ENCODE results near the gene TCF4.

Gene TCF4

DNA sequence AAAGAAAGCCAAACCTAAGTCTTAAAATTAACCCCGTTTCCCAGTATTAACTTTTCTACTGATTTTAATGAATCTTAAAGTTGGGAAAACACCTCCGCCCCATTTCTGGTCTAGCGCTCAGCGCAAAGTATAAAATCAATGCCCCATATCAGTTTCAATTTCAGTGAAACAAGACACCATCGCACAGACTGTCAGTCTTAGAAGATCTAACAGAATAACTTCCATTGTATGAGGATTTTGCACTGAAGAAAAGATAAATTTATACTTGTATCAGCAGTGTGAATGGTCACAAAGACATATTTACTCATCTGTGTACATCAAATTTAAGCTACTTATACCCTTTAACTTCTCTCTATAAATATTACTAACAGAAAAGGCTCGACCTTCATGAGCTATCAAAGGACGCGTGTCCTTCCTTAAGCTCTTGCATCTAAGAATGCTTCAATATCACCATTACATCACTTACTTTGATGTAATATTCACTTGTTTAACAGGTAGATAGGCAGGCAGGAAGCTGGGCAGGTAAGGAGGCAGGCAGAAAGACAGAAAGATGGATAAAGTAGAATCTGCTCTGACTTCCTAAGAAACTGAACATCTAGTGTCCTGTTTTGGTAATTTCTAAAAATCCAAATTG, 183.0 kb downstream of the TCF4 start:
- POLR2A ChIA-PET, result no interaction called here
- no peak overlapping the region for H3K27ac ChIP-seq (ENCODE audit: insufficient read depth in 1 of 2, low read depth in 1 of 2, low read length in 2 of 2, poor library complexity in 1 of 2, severe bottlenecking in 2 of 2)
- peaks cover 0 to 20% (median 3%) of the 10 kb centered on the region in 4 experiments for H3K4me1 ChIP-seq (ENCODE audit: control extremely low read depth in 1 of 4, control insufficient read depth in 4 of 4, insufficient read depth in 4 of 4, low read length in 3 of 4)
- no peaks in the 10 kb centered on the region for H3K27me3 ChIP-seq (replicated peaks in 2 of 5; ENCODE audit: control insufficient read depth in 4 of 5, insufficient read depth in 5 of 5, low read length in 4 of 5)
- WGBS (ENCODE audit: insufficient coverage), result 95% methylated on average over 4 of the region's 8 CpGs
- no peak for DNase-seq
- H3K9me3 ChIP-seq (ENCODE audit: control extremely low read depth in 1 of 5, control insufficient read depth in 4 of 5, insufficient read depth in 2 of 5, low read depth in 1 of 5, low read length in 4 of 5), result no peaks in the 10 kb centered on the region
- peaks cover 0 to 5% (median 0%) of the 10 kb centered on the region in 4 experiments for H3K36me3 ChIP-seq (ENCODE audit: control insufficient read depth in 4 of 4, insufficient read depth in 4 of 4, low read length in 3 of 4)
- CTCF ChIA-PET, result interaction anchor here (0.9 to 2.2 kb wide), 3 partner anchors 11 to 61 kb away, joined by 4 to 10 read pairs (median 4); no protein-coding TSS in a partner anchor
- no peak overlapping the region for H3K4me3 ChIP-seq (ENCODE audit: control insufficient read depth in 1 of 7, extremely low read depth in 1 of 7, insufficient read depth in 4 of 7, low read depth in 2 of 7, low read length in 6 of 7)

DNA sequence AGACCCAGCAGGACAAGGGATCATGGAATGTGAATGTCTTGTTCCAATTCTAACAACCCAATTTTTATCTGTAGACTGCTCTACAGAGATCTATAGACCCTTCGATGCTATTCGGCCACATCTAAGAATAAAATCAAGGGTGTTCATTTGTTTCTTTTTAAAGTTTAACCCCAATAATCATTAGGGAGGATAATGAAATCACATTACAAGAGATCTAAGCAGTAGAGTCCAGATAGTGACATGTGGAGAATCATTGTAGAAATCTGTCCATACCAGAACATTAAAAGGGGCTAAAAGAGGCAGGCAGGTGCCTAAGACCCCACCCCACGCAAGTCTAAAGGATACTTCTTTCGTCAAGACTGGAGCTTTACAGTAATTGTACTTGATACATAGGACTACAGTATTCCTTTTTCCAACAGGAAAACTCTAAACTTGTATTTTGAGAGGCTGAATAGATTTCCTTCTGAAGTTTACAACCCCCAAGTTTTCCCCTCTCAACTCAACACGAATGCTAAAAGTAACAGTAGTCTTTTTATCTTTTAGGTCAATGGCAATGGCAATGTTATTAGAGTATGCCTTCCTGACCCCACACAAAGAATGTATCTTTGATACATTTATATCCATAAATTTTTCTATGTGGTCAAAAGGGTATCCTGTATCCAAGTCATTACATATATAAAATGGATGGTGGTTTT, 183.7 kb downstream of the TCF4 start:
- peaks cover 0 to 5% (median 0%) of the 10 kb centered on the region in 4 experiments for H3K36me3 ChIP-seq (ENCODE audit: control insufficient read depth in 4 of 4, insufficient read depth in 4 of 4, low read length in 3 of 4)
- WGBS (ENCODE audit: insufficient coverage), result no CpG with 5 or more reads among the region's 5 CpGs
- POLR2A ChIA-PET, result no interaction called here
- H3K27me3 ChIP-seq (replicated peaks in 2 of 5; ENCODE audit: control insufficient read depth in 4 of 5, insufficient read depth in 5 of 5, low read length in 4 of 5), result no peaks in the 10 kb centered on the region
- CTCF ChIA-PET, result interaction anchor here (0.9 kb wide), 1 partner anchor 61 kb away, joined by 4 read pairs; no protein-coding TSS in a partner anchor
- no peaks in the 10 kb centered on the region for H3K9me3 ChIP-seq (ENCODE audit: control extremely low read depth in 1 of 5, control insufficient read depth in 4 of 5, insufficient read depth in 2 of 5, low read depth in 1 of 5, low read length in 4 of 5)
- DNase-seq, result no peak
- H3K4me1 ChIP-seq (ENCODE audit: control extremely low read depth in 1 of 4, control insufficient read depth in 4 of 4, insufficient read depth in 4 of 4, low read length in 3 of 4), result peaks cover 0 to 20% (median 3%) of the 10 kb centered on the region in 4 experiments
- H3K4me3 ChIP-seq (ENCODE audit: control insufficient read depth in 1 of 7, extremely low read depth in 1 of 7, insufficient read depth in 4 of 7, low read depth in 2 of 7, low read length in 6 of 7), result no peak overlapping the region
- H3K27ac ChIP-seq (ENCODE audit: insufficient read depth in 1 of 2, low read depth in 1 of 2, low read length in 2 of 2, poor library complexity in 1 of 2, severe bottlenecking in 2 of 2), result no peak overlapping the region

DNA sequence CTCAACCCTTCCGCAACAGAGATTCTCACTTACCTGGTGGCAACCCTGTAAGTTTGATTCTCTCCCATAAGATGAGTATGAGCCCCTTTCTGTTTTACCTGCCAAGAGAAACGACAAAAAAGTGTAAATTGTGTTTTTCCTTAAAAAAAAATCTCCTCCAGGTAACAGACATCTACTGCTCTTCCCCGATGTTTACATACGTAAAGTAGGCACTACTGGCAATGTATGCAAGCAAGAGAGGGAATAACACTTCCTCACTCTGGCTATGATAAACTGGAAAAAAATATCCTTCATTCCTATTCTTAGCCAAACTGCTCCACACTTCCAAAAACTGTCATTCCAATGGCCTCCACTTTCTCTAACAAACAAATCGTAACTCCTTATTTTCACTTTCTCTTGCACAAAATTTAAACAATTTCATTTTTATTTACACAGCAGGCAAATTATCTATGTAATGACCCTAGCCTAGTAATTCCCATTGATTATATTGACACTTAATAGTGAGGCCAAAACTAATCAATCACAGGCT, 184.5 kb downstream of the TCF4 start:
- POLR2A ChIA-PET, result no interaction called here
- Histone ChIP-seq H3K9me3 (ENCODE audit: control extremely low read depth in 1 of 5, control insufficient read depth in 4 of 5, insufficient read depth in 2 of 5, low read depth in 1 of 5, low read length in 4 of 5) (no peaks in the 10 kb centered on the region), H3K36me3 (ENCODE audit: control insufficient read depth in 4 of 4, insufficient read depth in 4 of 4, low read length in 3 of 4) (peaks cover 0 to 7% (median 0%) of the 10 kb centered on the region in 4 experiments), H3K27ac (ENCODE audit: insufficient read depth in 1 of 2, low read depth in 1 of 2, low read length in 2 of 2, poor library complexity in 1 of 2, severe bottlenecking in 2 of 2) (no peak overlapping the region), H3K4me1 (ENCODE audit: control extremely low read depth in 1 of 4, control insufficient read depth in 4 of 4, insufficient read depth in 4 of 4, low read length in 3 of 4) (peaks cover 0 to 20% (median 3%) of the 10 kb centered on the region in 4 experiments), H3K4me3 (ENCODE audit: control insufficient read depth in 1 of 7, extremely low read depth in 1 of 7, insufficient read depth in 4 of 7, low read depth in 2 of 7, low read length in 6 of 7) (no peak overlapping the region), H3K27me3 (replicated peaks in 2 of 5; ENCODE audit: control insufficient read depth in 4 of 5, insufficient read depth in 5 of 5, low read length in 4 of 5) (no peaks in the 10 kb centered on the region)
- 100% methylated on average over 3 of the region's 5 CpGs for WGBS (ENCODE audit: insufficient coverage)
- CTCF ChIA-PET, result no interaction called here
- no peak for DNase-seq

DNA sequence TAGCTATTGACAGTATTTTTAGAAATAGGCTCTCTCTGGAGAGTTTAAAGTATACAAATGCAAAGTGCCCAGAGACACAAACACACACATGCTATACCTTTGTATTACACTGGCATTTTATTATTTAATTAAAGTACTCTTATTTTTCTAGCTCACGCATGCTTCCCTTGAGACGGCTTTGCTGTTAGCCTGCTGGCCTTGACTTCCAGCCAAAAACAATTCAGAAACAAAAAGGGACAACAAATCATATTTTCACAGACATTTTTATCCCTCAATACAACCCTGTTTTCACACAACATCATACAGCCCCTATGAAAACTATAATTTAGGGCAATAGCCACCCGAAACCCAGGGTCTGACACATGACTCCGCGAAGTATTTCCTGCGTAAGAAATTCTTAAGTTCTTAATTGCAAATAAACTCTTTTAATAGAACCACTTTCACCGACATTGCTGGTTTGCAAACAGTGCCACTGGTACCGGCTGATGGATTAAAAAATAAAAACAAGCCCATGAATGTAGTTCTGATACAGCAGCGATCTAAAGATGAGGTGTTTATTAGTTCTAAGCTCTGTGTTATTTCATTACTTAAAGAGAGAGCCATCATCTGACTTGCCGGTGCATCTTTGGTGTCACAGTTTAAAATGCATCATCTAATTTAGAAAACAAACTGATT, 185.1 kb downstream of the TCF4 start:
- peak overlapping the region in 1 of 2 experiments; percentile 50 for H3K27ac ChIP-seq (ENCODE audit: insufficient read depth in 1 of 2, low read depth in 1 of 2, low read length in 2 of 2, poor library complexity in 1 of 2, severe bottlenecking in 2 of 2)
- CTCF ChIA-PET, result interaction anchor here (0.8 to 1.3 kb wide), 2 partner anchors 9 to 912 kb away, joined by 3 read pairs; no protein-coding TSS in a partner anchor
- POLR2A ChIA-PET, result interaction anchor here (0.7 kb wide), 1 partner anchor 29 kb away, joined by 4 read pairs; no protein-coding TSS in a partner anchor

DNA sequence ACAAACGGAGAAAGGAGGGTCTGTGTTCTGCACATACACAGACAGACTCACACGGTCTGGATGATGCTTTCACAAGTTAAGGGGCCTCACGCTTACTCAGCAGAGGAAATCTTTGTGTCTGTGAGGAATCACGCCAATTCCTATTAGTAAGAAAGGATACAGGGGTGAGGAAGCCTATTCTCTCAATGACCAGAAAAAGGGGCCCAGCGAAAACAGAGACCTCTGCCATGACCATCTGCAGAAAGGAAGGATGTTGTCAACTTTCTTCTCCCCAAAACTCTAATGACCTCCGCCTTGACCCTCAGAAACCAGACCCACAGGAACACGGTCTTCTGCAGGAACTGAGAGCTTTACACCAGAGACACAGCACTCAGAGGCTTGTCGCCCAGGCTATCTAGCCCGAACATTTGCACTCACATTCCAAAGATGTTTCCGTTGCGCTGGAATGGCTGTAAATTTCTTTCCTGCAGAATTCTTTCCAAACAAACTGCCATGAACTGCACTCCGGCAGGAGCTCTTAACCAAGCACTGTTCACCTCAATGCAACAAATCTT, 186.3 kb downstream of the TCF4 start:
- H3K27ac ChIP-seq (ENCODE audit: insufficient read depth in 1 of 2, low read depth in 1 of 2, low read length in 2 of 2, poor library complexity in 1 of 2, severe bottlenecking in 2 of 2), result no peak overlapping the region
- H3K4me1 ChIP-seq (ENCODE audit: control extremely low read depth in 1 of 4, control insufficient read depth in 4 of 4, insufficient read depth in 4 of 4, low read length in 3 of 4), result peaks cover 0 to 20% (median 3%) of the 10 kb centered on the region in 4 experiments
- WGBS (ENCODE audit: insufficient coverage), result 46% methylated on average over 11 of the region's 12 CpGs

More for the DNA sequence above, 185.1 kb downstream of the TCF4 start:
- H3K27me3 ChIP-seq (replicated peaks in 2 of 5; ENCODE audit: control insufficient read depth in 4 of 5, insufficient read depth in 5 of 5, low read length in 4 of 5), result no peaks in the 10 kb centered on the region
- H3K36me3 ChIP-seq (ENCODE audit: control insufficient read depth in 4 of 4, insufficient read depth in 4 of 4, low read length in 3 of 4), result peaks cover 0 to 8% (median 0%) of the 10 kb centered on the region in 4 experiments
- H3K4me3 ChIP-seq (ENCODE audit: control insufficient read depth in 1 of 7, extremely low read depth in 1 of 7, insufficient read depth in 4 of 7, low read depth in 2 of 7, low read length in 6 of 7), result peak overlapping the region in 1 of 7 experiments; percentile 39
- DNase-seq, result no peak
- no peaks in the 10 kb centered on the region for H3K9me3 ChIP-seq (ENCODE audit: control extremely low read depth in 1 of 5, control insufficient read depth in 4 of 5, insufficient read depth in 2 of 5, low read depth in 1 of 5, low read length in 4 of 5)
- peaks cover 0 to 20% (median 3%) of the 10 kb centered on the region in 4 experiments for H3K4me1 ChIP-seq (ENCODE audit: control extremely low read depth in 1 of 4, control insufficient read depth in 4 of 4, insufficient read depth in 4 of 4, low read length in 3 of 4)
- 57% methylated on average over 6 of the region's 10 CpGs for WGBS (ENCODE audit: insufficient coverage)

DNA sequence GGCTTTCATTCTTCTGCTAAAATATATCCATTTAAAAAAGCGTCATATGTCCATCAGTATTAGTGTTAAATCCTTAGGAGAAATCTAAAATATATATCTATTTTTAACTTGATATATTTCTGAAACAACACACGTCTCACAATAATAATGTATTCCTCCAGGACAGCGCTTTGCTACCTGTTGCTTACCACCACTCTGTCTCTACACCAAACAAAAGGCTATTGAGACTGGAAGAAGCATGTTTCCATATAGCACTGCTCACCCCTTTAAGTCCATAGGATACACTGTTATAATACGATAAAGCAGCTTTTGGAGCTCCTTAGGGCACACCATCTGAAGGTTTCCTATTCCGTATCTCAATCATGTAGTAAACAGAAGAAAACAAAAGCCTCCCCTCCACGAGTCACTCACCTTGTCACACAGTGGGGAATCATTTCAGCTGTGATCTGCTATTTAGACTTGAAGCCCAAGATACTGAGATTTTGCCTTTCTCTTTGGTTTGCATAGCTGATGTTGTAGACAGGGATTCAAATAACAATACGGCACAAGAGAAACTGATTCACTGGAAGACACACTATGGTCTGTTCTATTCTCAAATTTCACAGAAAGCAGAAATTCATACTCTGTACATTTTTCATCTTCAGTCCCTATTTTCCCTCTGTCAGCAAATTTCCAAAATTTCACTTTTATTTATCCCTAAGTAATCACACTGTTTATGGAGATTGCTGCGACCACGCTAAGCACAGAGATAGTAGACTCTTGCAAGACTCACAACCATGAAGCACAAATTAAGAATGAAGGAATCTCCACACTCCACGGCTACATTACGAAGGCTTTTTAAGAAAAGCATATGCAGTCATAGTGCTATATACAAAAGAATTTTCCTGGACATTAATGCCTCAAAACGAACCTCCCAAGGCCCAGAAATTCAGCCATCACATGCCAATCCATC, 187.1 kb downstream of the TCF4 start:
- ChIA-PET POLR2A (no interaction called here), CTCF (interaction anchor here (1.2 kb wide), 1 partner anchor 15 kb away, joined by 3 read pairs; no protein-coding TSS in a partner anchor)
- H3K4me3 ChIP-seq (ENCODE audit: control insufficient read depth in 1 of 7, extremely low read depth in 1 of 7, insufficient read depth in 4 of 7, low read depth in 2 of 7, low read length in 6 of 7), result peak overlapping the region in 2 of 7 experiments; percentile 28 to 64
- H3K27ac ChIP-seq (ENCODE audit: insufficient read depth in 1 of 2, low read depth in 1 of 2, low read length in 2 of 2, poor library complexity in 1 of 2, severe bottlenecking in 2 of 2), result no peak overlapping the region
- peaks cover 0 to 25% (median 6%) of the 10 kb centered on the region in 4 experiments for H3K4me1 ChIP-seq (ENCODE audit: control extremely low read depth in 1 of 4, control insufficient read depth in 4 of 4, insufficient read depth in 4 of 4, low read length in 3 of 4)
- WGBS (ENCODE audit: insufficient coverage), result 89% methylated on average over 7 of the region's 12 CpGs
- no peaks in the 10 kb centered on the region for H3K27me3 ChIP-seq (replicated peaks in 2 of 5; ENCODE audit: control insufficient read depth in 4 of 5, insufficient read depth in 5 of 5, low read length in 4 of 5)
- H3K36me3 ChIP-seq (ENCODE audit: control insufficient read depth in 4 of 4, insufficient read depth in 4 of 4, low read length in 3 of 4), result peaks cover 0 to 6% (median 0%) of the 10 kb centered on the region in 4 experiments
- DNase-seq, result no peak
- H3K9me3 ChIP-seq (ENCODE audit: control extremely low read depth in 1 of 5, control insufficient read depth in 4 of 5, insufficient read depth in 2 of 5, low read depth in 1 of 5, low read length in 4 of 5), result no peaks in the 10 kb centered on the region

More for the DNA sequence above, 186.3 kb downstream of the TCF4 start:
- H3K27me3 ChIP-seq (replicated peaks in 2 of 5; ENCODE audit: control insufficient read depth in 4 of 5, insufficient read depth in 5 of 5, low read length in 4 of 5), result no peaks in the 10 kb centered on the region
- ChIA-PET POLR2A (interaction anchor here (0.5 kb wide), 1 partner anchor 80 kb away, joined by 3 read pairs; no protein-coding TSS in a partner anchor), CTCF (interaction anchor here (1.3 kb wide), 1 partner anchor 8 kb away, joined by 3 read pairs; no protein-coding TSS in a partner anchor)
- no peaks in the 10 kb centered on the region for H3K9me3 ChIP-seq (ENCODE audit: control extremely low read depth in 1 of 5, control insufficient read depth in 4 of 5, insufficient read depth in 2 of 5, low read depth in 1 of 5, low read length in 4 of 5)
- DNase-seq, result peak in 1 of 3 donors; percentile 31
- peak overlapping the region in 3 of 7 experiments; percentile 28 to 64 (median 55) for H3K4me3 ChIP-seq (ENCODE audit: control insufficient read depth in 1 of 7, extremely low read depth in 1 of 7, insufficient read depth in 4 of 7, low read depth in 2 of 7, low read length in 6 of 7)
- peaks cover 0 to 6% (median 0%) of the 10 kb centered on the region in 4 experiments for H3K36me3 ChIP-seq (ENCODE audit: control insufficient read depth in 4 of 4, insufficient read depth in 4 of 4, low read length in 3 of 4)
